ENCODE measurements around the gene SLC16A1.

Gene SLC16A1

DNA sequence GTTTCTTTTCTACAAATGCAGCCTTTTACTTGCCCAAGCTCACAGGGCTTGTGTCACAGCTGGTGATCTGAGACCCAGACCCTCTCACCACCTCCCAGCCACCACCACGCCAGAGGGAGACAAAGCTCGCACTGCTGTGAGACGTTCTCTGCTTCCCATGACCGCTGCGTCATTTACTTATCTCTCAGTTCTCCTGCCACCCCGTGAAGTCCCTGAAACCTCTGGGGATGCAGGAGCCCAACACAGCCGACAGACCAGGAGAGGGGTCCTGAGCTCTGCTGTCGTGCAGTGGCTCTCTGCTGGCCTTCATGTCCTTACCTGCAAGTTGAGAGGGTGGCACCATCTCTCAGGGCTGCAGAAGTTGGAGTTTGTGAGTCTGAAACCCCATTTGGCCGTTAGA lies 77.7 kb downstream of the SLC16A1 start:
- no peak for DNase-seq

DNA sequence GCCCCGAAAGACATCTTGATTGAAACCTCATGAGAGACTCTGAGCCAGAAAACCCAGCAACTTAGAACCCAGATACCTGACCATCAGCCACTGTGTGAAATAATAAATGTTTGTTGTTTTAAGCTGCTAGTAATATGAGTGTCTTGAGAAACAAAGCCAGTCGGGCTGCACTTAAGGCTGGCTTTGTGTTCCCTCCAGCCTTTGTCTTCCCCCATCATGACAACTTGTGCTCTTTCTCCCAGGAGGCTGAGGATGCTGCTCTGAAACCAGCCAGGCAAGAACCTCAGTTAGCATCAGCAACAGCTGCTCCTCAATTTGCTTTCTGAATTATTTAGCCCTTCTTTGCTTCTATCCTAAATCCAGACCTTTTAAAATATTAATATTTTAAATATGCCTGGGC lies 78.2 kb downstream of the SLC16A1 start:
- DNase-seq = no peak

DNA sequence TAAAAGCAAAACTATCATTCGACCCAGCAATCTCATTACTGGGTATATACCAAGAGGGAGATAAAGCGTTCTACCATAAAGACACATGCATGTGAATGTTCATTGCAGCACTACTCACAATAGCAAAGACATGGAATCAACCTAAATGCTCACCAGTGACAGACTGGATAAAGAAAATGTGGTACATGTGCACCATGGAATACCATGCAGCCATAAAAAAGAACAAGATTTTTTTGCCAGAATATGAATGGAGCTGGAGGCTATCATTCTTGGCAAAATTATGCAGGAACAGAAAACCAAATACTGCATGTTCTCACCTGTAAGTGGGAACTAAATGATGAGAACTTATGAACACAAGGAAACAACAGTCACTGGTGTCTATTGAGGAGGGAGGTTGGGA lies 79.7 kb downstream of the SLC16A1 start:
- no peak for DNase-seq

DNA sequence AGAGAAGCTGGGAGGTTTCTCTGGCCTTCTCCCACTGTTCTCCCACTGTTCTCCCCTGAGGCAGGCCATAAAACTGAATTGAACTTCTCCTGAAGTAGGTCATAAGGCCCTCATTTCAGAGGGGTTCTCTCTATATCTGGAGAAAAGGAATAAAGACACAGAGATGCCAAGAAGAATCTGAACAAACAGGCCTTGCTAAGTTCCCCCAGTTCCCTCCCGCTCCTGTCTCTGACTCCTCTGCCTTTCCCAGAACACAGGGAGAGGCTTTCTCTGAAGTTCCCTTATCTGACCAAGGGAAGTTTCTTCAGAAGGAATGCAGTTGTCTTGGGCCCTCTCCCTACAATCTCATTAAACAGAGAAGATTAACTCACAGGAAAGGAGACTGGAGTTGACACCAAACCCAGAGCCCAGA lies 83.4 kb downstream of the SLC16A1 start:
- no peak for DNase-seq

DNA sequence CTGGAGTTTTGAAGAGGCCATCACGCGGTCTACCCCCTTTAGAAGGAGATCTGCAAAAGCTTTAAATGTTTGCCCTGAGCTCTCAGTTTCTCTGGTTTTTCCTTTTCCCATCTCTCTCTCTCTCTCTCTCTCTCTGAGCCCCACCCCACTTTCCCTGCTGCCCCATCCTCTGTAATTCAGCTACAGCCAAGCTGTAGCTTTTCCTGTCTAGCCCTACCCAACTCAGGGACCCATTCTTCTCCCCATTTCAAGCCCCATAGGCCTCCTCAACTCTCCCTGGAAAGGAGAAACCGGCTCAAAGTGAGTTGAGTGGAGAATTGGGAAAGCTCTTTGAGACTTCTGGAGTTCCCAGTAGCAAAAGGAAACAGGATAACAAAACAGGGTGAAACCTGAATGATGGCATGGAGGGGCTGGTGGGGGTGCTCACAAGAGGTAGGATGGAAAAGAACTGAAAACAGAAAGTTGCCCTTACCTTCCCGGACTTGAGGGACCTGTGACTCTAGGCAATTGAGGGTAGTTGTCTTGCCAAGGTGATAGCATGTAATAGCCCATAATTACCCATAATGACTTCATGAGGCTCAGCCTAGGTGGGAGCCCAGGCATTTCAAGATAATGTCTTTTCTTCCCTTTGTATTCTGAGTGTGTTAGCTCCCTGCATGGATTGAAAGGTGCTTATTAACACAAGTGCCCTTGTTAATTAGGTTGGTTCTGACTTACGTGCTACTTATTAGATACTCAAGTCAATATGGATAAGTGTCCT lies 84.9 kb downstream of the SLC16A1 start:
- no peak for DNase-seq

DNA sequence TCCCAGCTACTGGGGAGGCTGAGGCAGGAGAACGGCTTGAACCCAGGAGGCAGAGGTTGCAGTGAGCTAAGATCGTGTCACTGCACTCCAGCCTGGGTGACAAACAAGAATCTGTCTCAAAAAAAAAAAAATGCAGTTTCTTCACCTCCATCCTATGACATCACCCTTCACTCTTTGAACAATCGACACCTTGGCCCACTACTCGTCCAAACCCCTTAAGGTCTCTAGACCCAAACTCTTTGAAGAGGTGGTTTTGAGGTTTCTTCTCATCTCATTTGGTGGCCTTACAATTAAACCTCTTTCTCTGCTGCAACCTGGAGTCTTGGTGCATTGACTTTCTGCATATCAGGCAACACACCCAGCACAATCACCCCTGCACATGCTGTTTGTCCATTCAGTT lies 86.1 kb downstream of the SLC16A1 start:
- no peak for DNase-seq

DNA sequence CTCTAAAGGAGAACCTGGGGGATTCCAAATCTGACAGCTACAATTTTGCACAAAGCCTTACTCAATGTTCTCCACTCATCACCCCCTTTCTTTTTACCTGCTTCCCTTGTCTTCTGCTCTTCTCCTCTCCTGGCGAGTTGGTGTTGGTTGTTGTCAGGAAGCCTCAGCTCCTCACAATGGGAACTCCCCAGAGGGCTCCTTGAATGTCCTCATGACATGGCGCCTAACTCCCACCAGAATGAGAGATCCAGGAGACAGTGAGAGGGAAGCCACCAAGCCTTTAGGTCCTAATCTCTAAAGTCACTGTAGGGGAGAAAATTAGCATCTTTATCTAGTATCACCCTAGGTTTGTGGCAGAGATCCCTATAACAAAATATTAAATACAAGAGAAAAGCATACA lies 87.8 kb downstream of the SLC16A1 start:
- no peak for DNase-seq

DNA sequence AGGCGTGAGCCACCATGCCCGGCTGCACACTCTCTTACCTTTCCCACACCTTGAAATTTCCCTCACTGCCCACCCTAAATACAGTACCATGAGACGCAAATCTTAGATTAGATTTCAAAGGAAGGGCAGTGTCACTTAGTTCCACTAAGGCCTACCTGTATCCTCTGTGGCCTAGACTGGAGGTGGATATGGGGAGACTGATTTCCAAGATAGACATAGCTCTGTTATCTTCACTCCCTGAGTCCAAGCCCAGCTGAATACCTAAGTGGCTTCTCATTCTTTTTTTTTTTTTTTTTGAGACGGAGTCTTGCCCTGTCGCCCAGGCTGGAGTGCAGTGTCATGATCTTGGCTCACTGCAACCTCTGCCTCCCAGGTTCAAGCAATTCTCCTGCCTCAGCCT lies 89.0 kb downstream of the SLC16A1 start:
- DNase-seq = no peak

DNA sequence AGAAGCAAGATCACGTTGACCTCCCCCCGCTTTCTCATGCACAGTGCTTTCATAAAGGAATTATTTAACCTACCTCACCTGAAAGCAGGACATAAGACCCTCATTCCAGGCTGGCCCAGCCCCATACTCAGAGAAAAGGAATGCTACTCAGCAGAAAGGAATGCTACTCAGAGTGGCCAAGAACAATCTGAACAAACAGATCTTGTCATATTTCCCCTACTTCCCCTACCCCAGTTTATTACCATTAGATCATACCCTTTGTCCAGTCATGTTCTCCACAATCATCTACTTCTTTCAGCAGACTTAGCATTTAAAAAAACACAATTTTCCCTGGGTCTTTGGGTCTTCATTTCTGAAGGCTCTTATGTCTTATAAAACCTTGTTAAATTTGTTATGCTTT lies 89.8 kb downstream of the SLC16A1 start:
- DNase-seq = no peak

DNA sequence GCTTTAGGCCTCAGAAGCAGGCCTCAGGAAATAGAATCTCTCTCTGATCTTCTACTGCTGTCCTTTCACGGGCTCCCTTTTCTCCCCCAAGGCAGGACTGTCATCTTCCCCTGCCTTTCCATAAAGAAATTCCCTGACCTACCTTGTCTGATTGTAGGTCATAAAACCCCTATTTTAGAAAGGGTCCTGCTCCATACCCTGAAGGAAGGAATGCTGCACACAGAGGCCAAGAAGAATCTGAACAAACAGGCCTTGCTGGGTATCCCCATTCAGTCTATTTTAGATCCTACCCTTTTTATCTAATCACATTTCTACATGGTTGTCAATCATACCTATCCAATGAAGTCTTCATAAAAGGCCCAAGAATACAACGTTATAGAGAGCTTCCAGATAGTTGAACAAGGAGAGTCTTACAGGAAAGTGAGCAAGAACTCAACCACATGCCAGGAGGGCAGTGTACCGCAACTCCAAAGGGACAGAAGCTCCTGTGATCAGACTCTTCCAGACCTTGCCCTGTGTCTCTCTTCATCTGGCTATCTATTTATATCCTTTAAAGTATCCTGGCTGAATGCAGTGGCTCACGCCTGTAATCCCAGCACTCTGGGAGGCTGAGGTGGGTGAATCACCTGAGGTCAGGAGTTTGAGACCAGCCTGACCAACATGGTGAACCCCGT lies 93.1 kb downstream of the SLC16A1 start:
- DNase-seq = no peak

All from CD4-positive, alpha-beta T cell treated with Interleukin-4 for 4 hours (primary cell).